Right lobe of liver (tissue), 6 donors: Measurements from ENCODE around the gene COX4I1. TPM values are rescaled to one million over a fixed set of nuclear protein-coding genes. Genes with fewer than 3 reads are reported as not detected.

Source experiments
- ATAC-seq, 4 donors: fragments of 200-7000 bp; cut with Tn5 transposase; one replicate each; pipeline ENCODE4 v1.9.1; 2020; ENCODE audit warnings: mild to moderate bottlenecking in 4 of 4, moderate library complexity in 4 of 4
- DNase-seq, 3 donors: peaks; one replicate each; pipeline ENCODE4 v3.0.0-alpha.2; 2020
- H3K27ac ChIP-seq, 3 donors: fragments of 200-600 bp; one replicate each; pipeline ENCODE4 v1.8.0; 2022
- H3K27me3 ChIP-seq, 2 donors: fragments of 200-600 bp; one replicate each; pipeline ENCODE4 v1.8.0; 2022
- H3K36me3 ChIP-seq, 4 donors: fragments of 200-600 bp; sonication (generic) in 1 of 4; one replicate each; pipeline versions ENCODE4 v1.5.1 to v1.8.0; 2017 to 2022; ENCODE audit warnings: control low read depth in 1 of 4
- H3K4me1 ChIP-seq, 4 donors: fragments of 200-600 bp; sonication (generic) in 1 of 4; one replicate each; pipeline versions ENCODE4 v1.5.1 to v1.8.0; 2017 to 2022; ENCODE audit warnings: control low read depth in 1 of 4
- H3K4me3 ChIP-seq, 3 donors: fragments of 200-600 bp; one replicate each; pipeline ENCODE4 v1.8.0; 2022
- H3K9me3 ChIP-seq, 4 donors: fragments of 200-600 bp; sonication (generic) in 1 of 4; one replicate each; pipeline versions ENCODE4 v1.5.1 to v1.8.0; 2017 to 2022; ENCODE audit warnings: control low read depth in 1 of 4
- POLR2A ChIP-seq: fragments of 450-650 bp; IDR thresholded peaks from one replicate; pipeline ENCODE4 v1.6.1; 2017; ENCODE audit warnings: antibody characterized with exemption, mild to moderate bottlenecking
- WGBS: methylation state at CpG from one replicate; pipeline ENCODE4 v1.1.6; 2018; ENCODE audit warnings: low coverage, low lambda C conversion rate; ENCODE audit not compliant: insufficient coverage; ENCODE audit errors: missing lambda C conversion rate; 5-methylcytosine and 5-hydroxymethylcytosine counted together
- intact Hi-C, 2 donors: fragments of 100-400 bp; cut with DNase I; formaldehyde crosslinking; loops; one replicate each; pipeline versions ENCODE4 v1.11.2 to v1.14.1; 2022
- total RNA-seq, 6 experiments: library from RNA; depleted of rRNA in 2 of 6; stranded (reverse); fragments of >200 nt in 2 of 6; fragmentation: NEBNext Ultra II Directional in 3 of 6; extraction: Animal tissue kit (Norgen Biotek cat#: 25700) in 3 of 6; gene quantifications; one replicate each; pipeline versions ENCODE4 v1.1.0 to v1.2.4, GENCODE V29; 2016 to 2023
- TF ChIP-seq, protein P1 (sequence below), 4 donors: fragments of 200-600 bp in 3 of 4; fragments of 450-650 bp in 1 of 4; IDR thresholded peaks; one replicate each; pipeline versions ENCODE4 v1.5.1 to v1.8.0; 2016 to 2022; ENCODE audit warnings: antibody characterized with exemption in 4 of 4, mild to moderate bottlenecking in 2 of 4
- donor health status: DM: no; HTN: yes; CAD: no.
- donor health status: DM: no; HTN: no; CAD: no.
- donor health status: DM: no; HTN: no; CAD: no.
- donor health status: DM: no; HTN: yes; CAD: no.
- donor health status: DM: no; HTN: yes; CAD: no.

COX4I1 gene
- total RNA-seq, 6 experiments from 2014 or later, result 247 to 417 (median 303) TPM

GRCh38 chr16:85765211-85765610 lies 34.3 kb upstream of the COX4I1 start:
- H3K36me3 ChIP-seq, result no peaks in the 10 kb centered on the region
- H3K27me3 ChIP-seq, result no peaks in the 10 kb centered on the region
- H3K9me3 ChIP-seq, result no peaks in the 10 kb centered on the region
- no peak overlapping the region for H3K4me3 ChIP-seq
- TF ChIP-seq, protein P1, sequence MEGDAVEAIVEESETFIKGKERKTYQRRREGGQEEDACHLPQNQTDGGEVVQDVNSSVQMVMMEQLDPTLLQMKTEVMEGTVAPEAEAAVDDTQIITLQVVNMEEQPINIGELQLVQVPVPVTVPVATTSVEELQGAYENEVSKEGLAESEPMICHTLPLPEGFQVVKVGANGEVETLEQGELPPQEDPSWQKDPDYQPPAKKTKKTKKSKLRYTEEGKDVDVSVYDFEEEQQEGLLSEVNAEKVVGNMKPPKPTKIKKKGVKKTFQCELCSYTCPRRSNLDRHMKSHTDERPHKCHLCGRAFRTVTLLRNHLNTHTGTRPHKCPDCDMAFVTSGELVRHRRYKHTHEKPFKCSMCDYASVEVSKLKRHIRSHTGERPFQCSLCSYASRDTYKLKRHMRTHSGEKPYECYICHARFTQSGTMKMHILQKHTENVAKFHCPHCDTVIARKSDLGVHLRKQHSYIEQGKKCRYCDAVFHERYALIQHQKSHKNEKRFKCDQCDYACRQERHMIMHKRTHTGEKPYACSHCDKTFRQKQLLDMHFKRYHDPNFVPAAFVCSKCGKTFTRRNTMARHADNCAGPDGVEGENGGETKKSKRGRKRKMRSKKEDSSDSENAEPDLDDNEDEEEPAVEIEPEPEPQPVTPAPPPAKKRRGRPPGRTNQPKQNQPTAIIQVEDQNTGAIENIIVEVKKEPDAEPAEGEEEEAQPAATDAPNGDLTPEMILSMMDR (IDR thresholded peaks at IDR 0.05), result no peak
- no peak for TF ChIP-seq POLR2A
- WGBS, result 67% methylated on average over 6 of the region's 8 CpGs
- no peak for ATAC-seq
- no peak for DNase-seq
- H3K27ac ChIP-seq, result no peak overlapping the region
- no peaks in the 10 kb centered on the region for H3K4me1 ChIP-seq
- intact Hi-C loops, result no loop called here

DNA sequence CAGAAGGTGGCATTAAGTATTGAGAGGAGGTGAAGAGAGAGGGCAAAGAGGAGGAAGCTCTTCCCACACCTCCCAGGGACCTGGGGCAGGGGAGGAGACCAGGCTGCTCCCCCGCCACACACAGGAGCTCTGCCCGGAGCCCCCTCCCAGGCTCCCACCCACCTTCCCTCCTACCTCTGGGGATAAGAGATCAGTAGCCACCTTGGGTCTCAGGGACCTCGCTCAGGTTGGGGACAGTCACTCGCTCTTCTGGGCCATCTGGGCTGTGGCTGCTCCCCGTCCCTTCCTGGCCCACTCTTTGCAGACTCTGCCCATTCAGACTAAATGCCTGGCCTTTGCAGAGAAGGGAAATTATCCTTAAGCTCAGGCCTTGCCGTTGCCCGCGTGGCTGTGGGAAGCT lies 33.7 kb upstream of the COX4I1 start:
- Histone ChIP-seq H3K9me3 (no peaks in the 10 kb centered on the region), H3K4me1 (no peaks in the 10 kb centered on the region), H3K4me3 (no peak overlapping the region), H3K27ac (no peak overlapping the region), H3K27me3 (no peaks in the 10 kb centered on the region), H3K36me3 (no peaks in the 10 kb centered on the region)
- no peak for ATAC-seq
- intact Hi-C loops, result no loop called here
- no peak for DNase-seq
- 64% methylated on average over 7 of the region's 8 CpGs for WGBS
- TF ChIP-seq, protein P1 (IDR thresholded peaks at IDR 0.05), result no peak
- TF ChIP-seq POLR2A, result no peak

GRCh38 chr16:85767531-85767930 lies 32.0 kb upstream of the COX4I1 start:
- H3K27me3 ChIP-seq, result no peaks in the 10 kb centered on the region
- H3K36me3 ChIP-seq, result no peaks in the 10 kb centered on the region
- ATAC-seq (peak in 1 of 4 donors; percentile 22), DNase-seq (no peak)
- TF ChIP-seq, protein P1 (IDR thresholded peaks at IDR 0.05), result no peak
- no peak for TF ChIP-seq POLR2A
- H3K27ac ChIP-seq, result no peak overlapping the region
- intact Hi-C loops, result no loop called here
- 68% methylated on average over 7 of the region's 8 CpGs for WGBS
- H3K4me3 ChIP-seq, result no peak overlapping the region
- no peaks in the 10 kb centered on the region for H3K4me1 ChIP-seq
- H3K9me3 ChIP-seq, result no peaks in the 10 kb centered on the region

GRCh38 chr16:85768199-85768598 lies 31.3 kb upstream of the COX4I1 start:
- WGBS, result 59% methylated on average over 2 of the region's 2 CpGs
- no peak overlapping the region for H3K27ac ChIP-seq
- H3K27me3 ChIP-seq, result no peaks in the 10 kb centered on the region
- TF ChIP-seq POLR2A, result no peak
- TF ChIP-seq, protein P1 (IDR thresholded peaks at IDR 0.05), result no peak
- intact Hi-C loops, result no loop called here
- H3K4me1 ChIP-seq, result no peaks in the 10 kb centered on the region
- ATAC-seq (no peak), DNase-seq (no peak)
- H3K9me3 ChIP-seq, result no peaks in the 10 kb centered on the region
- no peak overlapping the region for H3K4me3 ChIP-seq
- no peaks in the 10 kb centered on the region for H3K36me3 ChIP-seq

DNA sequence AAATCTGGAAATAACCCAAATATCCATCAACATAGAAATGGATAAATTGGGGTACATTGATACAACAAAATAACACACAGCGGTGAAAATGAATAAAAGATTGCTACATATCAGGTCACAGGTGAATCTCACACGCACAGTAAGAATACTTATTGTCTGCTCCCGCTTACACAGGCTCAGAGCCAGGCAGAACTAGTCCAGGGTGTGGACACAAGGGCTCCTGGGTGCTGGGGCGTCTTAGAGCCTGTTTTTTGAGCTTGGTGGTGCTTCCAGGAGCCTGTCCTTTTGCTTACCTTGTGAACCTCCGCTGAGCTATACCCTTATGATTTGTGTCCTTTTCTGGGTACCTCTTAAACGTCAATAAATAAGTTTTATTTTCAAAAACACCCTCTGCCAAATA lies 28.8 kb upstream of the COX4I1 start:
- intact Hi-C loops, result no loop called here
- ATAC-seq (no peak), DNase-seq (no peak)
- Histone ChIP-seq H3K4me3 (no peak overlapping the region), H3K36me3 (no peaks in the 10 kb centered on the region), H3K9me3 (no peaks in the 10 kb centered on the region), H3K27me3 (no peaks in the 10 kb centered on the region), H3K27ac (no peak overlapping the region), H3K4me1 (no peaks in the 10 kb centered on the region)
- 83% methylated on average over 3 of the region's 6 CpGs for WGBS
- TF ChIP-seq, protein P1 (IDR thresholded peaks at IDR 0.05), result no peak
- TF ChIP-seq POLR2A, result no peak
